Stimulated activated CD8-positive, alpha-beta memory T cell treated with anti-CD3 and anti-CD28 coated beads, Interleukin-7, amount 100 ng/mL, for 1 hour (primary cell): ENCODE measurements around the gene MRPS18A.
"Not testable (repeated sequence)": the region's sequence is repeated elsewhere in the genome, so short reads cannot be mapped to it uniquely, and the experiment has no call there.

ENCODE experiments used
- DNase-seq, 2 donors: peaks; one replicate each; pipeline ENCODE4 v3.0.0-alpha.2; 2020; ENCODE audit warnings: low read depth in 2 of 2

Gene MRPS18A

GRCh38 chr6:43717389-43717788 is 29.8 kb upstream of the MRPS18A start:
- no peak for DNase-seq

GRCh38 chr6:43716099-43716498 is 28.5 kb upstream of the MRPS18A start:
- no peak for DNase-seq

GRCh38 chr6:43715056-43715788 is 27.6 kb upstream of the MRPS18A start:
- no peak for DNase-seq

DNA sequence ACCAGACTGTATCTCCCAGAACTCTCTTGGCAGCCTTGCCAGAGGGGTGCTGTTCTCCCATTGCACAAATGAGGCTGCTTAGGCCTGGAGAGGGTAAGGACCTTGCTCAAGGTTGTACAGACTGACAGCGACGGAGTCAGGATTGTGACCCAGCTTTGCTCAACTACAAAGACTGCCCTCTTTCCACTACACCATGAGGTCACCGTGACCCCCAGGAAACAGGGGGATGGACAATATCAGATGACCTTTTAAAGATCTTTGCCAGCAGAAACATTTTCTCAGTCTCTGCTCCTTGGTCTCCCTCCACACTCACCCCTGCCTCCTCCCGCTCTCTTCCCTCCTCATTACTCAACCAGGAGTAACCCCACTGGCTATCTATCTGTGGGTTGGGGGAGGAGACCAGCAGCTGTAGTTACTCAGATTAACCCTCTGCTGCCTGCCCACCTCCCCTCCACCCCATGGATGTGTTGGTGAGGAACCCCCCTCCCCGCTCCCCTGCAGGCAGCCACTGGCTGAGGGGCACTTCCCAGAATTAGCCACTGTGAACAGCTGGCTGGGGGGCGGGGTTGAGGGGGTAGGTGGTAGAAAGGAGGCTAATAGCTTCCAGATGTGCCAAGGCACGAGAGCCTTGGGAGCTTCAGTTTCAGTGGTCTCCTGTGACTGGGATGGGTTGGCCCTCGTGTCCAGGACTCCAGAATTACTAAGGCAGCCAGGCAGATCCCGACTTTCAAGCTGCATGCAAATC is 26.9 kb upstream of the MRPS18A start:
- no peak for DNase-seq

GRCh38 chr6:43713643-43714310 is 26.2 kb upstream of the MRPS18A start:
- no peak for DNase-seq

GRCh38 chr6:43712579-43712978 is 25.0 kb upstream of the MRPS18A start:
- no peak for DNase-seq

- DNase-seq: no peak
These were observed 23.0 kb upstream of the MRPS18A start for GRCh38 chr6:43710576-43710975.

DNA sequence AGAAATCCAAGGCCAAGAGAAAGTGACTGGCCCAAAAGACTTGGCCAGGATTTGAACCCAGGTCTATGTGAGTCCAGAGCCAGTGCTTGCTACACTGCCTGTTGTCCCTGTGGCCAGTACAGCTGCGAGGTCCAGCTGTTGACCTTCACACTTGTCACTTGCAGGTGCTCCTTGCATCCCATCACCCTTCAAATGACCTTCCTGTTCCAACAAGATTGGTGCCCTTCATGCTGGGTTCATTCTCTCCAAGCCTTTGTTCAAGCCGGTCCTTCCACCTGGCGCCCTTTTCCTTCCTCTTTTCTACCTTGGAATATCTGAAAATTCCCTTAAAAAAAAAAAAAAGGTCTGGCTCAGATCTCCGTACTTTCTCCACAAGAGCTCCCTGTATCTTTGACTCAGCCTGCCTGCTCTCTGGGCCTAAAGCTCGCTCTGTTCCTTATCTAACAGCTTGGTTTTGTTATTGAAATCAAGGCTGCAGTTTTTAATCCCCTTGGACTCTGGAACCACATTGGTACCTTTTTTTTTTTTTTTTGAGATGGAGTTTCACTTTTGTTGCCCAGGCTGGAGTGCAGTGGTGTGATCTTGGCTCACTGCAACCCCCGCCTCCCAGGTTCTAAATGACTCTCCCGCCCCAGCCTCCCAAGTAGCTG is 22.2 kb upstream of the MRPS18A start:
- DNase-seq: no peak

DNA sequence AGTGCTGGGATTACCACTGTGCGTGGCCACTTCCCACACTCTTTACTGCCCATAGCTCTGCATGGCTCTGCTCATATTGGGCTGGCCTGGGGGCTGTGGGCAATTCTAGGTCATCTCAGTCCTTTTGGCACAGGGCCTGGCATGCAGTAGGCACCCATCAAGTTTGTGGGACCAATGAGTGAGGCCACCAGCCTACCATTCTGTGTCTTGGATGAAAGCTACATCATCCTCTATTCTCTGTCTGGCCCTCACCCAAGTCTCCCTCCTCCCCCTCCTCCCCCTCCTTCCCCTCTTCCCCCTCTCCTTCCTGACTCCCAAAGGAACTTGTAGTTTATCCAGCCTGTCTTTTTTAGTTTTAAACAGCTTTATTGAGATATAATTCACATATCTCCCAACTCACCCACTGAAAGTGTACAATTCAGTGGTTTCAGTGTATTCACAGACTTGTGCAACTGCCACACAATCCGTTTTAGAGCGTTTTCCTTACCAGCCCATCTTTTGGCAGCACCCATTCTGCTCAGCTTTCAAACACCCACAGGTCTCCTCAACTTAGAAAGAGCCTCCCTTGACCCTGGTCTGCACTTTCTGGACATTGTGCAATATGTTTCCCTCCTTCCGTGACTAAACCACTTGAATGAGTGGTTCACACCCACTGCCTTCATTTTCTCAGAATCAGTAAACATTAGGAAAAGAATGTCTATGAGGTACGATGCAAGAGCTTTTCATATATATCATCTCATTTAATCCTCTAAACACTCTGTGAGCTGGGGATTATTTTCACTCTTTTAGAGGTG is 21.5 kb upstream of the MRPS18A start:
- no peak for DNase-seq

DNA sequence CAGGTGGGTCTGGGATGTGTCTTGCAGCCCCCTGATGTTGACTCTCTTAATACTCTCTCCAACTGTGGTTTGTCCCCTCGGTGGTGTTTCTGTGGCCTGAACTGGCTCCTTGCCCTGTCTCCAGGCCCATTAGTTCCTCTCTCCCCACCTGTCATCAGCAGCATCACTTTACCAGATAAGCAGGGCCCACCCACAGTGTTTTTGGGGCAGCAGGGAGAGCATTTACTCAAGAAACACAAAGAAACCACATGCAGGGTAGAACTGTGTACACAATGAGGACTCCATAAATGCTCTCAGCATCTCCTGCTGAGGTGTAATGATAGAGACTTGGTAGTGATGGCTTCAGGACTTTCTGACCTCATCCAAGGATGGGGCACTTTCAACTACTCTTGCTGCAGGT is 20.2 kb upstream of the MRPS18A start:
- DNase-seq: no peak

- no peak for DNase-seq
These were observed 19.7 kb upstream of the MRPS18A start for GRCh38 chr6:43707269-43707668.

DNA sequence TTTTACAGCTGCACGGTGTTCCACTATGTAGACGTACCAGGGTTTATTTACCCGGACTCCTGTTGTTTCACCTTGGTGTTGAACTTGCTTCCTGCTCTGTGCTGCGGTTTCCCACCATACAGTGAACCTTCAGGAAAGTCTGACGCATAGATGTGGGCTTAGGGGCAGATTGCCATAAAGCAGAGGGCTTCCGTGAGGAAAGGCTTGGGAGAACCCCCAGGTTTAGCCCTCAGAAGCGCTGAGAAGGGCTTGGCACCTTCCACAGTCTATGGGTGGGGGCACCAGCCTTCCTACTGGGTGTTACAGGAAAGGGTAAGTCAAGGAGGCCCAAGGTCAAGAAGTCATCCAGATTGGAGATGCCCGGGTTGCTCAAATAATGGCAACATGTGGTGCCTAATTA is 19.2 kb upstream of the MRPS18A start:
- DNase-seq: no peak

DNA sequence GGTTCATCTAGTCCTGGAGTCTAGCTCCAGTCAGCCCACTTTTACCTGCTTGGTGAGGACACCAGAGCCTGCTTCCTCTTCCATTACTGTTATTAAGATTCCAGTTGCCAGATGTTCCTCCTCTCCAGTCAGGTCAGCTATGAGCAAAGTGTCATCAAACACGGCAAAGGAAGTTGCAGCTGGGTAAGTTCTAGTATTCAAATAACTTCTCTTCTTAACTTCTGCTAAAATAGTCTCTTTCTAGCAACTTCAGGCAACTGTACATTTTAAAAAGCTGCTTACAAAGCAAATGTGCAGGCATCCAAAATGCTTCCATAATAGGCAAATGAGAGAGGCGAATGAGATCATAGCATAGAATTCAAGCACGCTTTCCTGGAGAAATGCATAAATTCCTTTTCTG is 18.4 kb upstream of the MRPS18A start:
- no peak for DNase-seq

GRCh38 chr6:43703512-43704429 is 16.2 kb upstream of the MRPS18A start:
- no peak for DNase-seq

DNA sequence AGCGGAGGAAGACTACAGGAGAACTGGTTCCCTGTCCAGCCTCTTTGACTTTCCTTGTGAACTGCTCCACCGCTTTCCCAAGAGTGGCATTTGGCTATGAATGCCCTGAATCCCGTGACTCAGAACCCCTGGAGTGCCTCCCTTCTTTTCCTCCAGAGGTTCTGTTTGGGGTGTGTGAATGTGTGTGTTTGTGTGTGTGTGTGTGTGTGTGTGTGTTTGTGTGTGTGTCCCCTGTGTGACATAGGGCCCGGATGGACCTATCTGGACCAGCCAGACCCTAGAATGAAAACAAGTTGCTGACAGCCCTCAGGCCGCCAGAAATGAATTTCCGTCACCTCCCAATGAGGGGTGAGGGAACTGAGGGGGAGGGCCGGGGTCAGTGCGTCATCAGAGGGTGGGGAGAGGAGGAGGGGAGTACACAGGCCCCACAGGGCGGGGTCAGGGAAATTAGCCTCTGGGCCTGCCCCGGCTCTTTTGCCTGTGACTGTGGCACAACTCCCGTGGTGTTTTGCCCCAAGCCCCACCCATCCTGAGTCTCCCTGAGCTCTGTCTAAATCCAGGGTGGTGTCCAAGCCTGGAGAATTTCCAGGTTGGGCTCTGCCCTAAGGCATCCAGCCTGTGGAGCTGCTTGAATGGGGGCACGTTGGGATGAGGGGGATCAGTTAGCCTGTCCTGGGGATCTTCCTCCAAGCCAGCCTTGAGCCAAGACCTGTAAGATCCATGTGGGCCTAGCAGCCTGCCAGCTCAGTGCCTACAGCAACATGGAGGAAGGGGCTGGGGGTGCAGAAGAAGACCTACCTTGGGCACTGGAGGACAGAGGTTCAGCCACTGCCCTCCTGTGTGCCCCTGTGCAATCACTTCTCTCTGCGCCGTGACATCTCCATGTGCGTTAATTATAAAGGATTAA is 15.2 kb upstream of the MRPS18A start:
- DNase-seq: no peak

DNA sequence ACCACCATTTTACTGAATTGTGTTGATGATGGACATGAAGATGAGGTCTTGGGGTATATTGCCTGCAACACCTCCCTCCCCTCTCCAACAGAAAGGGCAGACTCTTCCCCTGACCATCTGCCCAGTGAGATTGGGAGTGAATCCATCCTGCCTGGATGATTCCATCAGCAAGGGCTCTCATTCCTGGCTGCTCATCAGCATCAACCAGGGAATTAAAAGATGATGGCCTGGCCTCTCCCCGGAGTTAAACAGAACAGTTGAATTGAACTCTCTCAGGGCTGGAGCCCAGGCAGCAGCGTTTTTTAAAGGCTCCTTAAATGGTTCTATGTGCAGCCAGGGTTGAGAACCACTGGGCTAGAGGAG is 14.6 kb upstream of the MRPS18A start:
- DNase-seq: no peak

GRCh38 chr6:43700939-43701560 is 13.5 kb upstream of the MRPS18A start:
- DNase-seq: not testable (repeated sequence)

GRCh38 chr6:43699564-43700186 is 12.1 kb upstream of the MRPS18A start:
- DNase-seq: no peak
